Left lung (tissue), 10 donors: Measurements from ENCODE around the gene TIAL1. TPM values are rescaled to one million over a fixed set of nuclear protein-coding genes. Genes with fewer than 3 reads are reported as not detected.

Source experiments
- ATAC-seq: fragments of 200-7000 bp; cut with Tn5 transposase; one replicate; pipeline ENCODE4 v1.9.1; 2020; ENCODE audit warnings: moderate library complexity
- DNase-seq, 4 donors: peaks; one replicate each; pipeline ENCODE4 v3.0.0-alpha.2; 2013 to 2020
- H3K27ac ChIP-seq, 2 donors: fragments of 200-600 bp; sonication (generic) in 1 of 2; one replicate each; pipeline versions ENCODE4 v1.5.0 to v1.8.0; 2020 to 2021
- H3K27me3 ChIP-seq, 2 donors: fragments of 200-600 bp; sonication (generic) in 1 of 2; one replicate each; pipeline versions ENCODE4 v1.5.0 to v1.8.0; 2020 to 2021
- H3K36me3 ChIP-seq, 2 donors: fragments of 200-600 bp; sonication (generic) in 1 of 2; one replicate each; pipeline versions ENCODE4 v1.5.0 to v1.8.0; 2020 to 2021
- H3K4me1 ChIP-seq, 2 donors: fragments of 200-600 bp; one replicate each; pipeline ENCODE4 v1.8.0; 2021
- H3K4me3 ChIP-seq, 2 donors: fragments of 200-600 bp; sonication (generic) in 1 of 2; one replicate each; pipeline versions ENCODE4 v1.5.0 to v1.8.0; 2020 to 2021; ENCODE audit warnings: mild to moderate bottlenecking in 1 of 2
- H3K9me3 ChIP-seq, 2 donors: fragments of 200-600 bp; sonication (generic) in 1 of 2; one replicate each; pipeline versions ENCODE4 v1.5.0 to v1.8.0; 2020 to 2021
- CTCF ChIP-seq, 2 donors: fragments of 200-600 bp; sonication (generic) in 1 of 2; IDR thresholded peaks; one replicate each; pipeline versions ENCODE4 v1.5.0 to v1.8.0; 2021; ENCODE audit warnings: antibody characterized with exemption in 2 of 2
- intact Hi-C, 2 donors: fragments of 100-400 bp; cut with DNase I; formaldehyde crosslinking; loops; one replicate each; pipeline versions ENCODE4 v1.11.2 to v1.14.2; 2022
- polyA plus RNA-seq, 6 donors: library from polyadenylated mRNA; unstranded; fragments of 120-200 nt; gene quantifications; one replicate each; pipeline ENCODE4 v1.2.1, GENCODE V29; 2013; ENCODE audit not compliant: insufficient read length in 6 of 6
- total RNA-seq, 2 donors: library from RNA; stranded (reverse); fragmentation: NEBNext Ultra II Directional; extraction: Animal tissue kit (Norgen Biotek cat#: 25700); gene quantifications; one replicate each; pipeline ENCODE4 v1.2.1, GENCODE V29; 2021
- donor health status: DM: no; HTN: yes; CAD: no.
- donor health status: DM: no; HTN: no; CAD: no.

TIAL1 gene
- total and polyA plus RNA-seq, 8 donors, result 101 to 214 (median 198) TPM

- Histone ChIP-seq H3K27me3 (no peaks in the 10 kb centered on the region), H3K4me3 (no peak overlapping the region), H3K27ac (no peak overlapping the region), H3K36me3 (no peaks in the 10 kb centered on the region), H3K4me1 (no peaks in the 10 kb centered on the region), H3K9me3 (peaks cover 0 to 14% of the 10 kb centered on the region in 2 donors)
- ATAC-seq, result no peak
- intact Hi-C loops, result no loop called here
- DNase-seq, result no peak
- TF ChIP-seq CTCF (IDR thresholded peaks at IDR 0.05), result no peak
Observed at GRCh38 chr10:119643306-119644204, 46.8 kb upstream of the TIAL1 start.

GRCh38 chr10:119642556-119643111, 45.9 kb upstream of the TIAL1 start:
- TF ChIP-seq CTCF (IDR thresholded peaks at IDR 0.05), result no peak
- Histone ChIP-seq H3K4me3 (no peak overlapping the region), H3K27ac (no peak overlapping the region), H3K9me3 (peaks cover 0 to 14% of the 10 kb centered on the region in 2 donors), H3K36me3 (no peaks in the 10 kb centered on the region), H3K4me1 (no peaks in the 10 kb centered on the region), H3K27me3 (no peaks in the 10 kb centered on the region)
- intact Hi-C loops, result no loop called here
- DNase-seq (no peak), ATAC-seq (no peak)

- intact Hi-C loops, result no loop called here
- no peak overlapping the region for H3K27ac ChIP-seq
- no peak for ATAC-seq
- no peaks in the 10 kb centered on the region for H3K36me3 ChIP-seq
- TF ChIP-seq CTCF (IDR thresholded peaks at IDR 0.05), result no peak
- H3K27me3 ChIP-seq, result no peaks in the 10 kb centered on the region
- peaks cover 0 to 14% of the 10 kb centered on the region in 2 donors for H3K9me3 ChIP-seq
- H3K4me3 ChIP-seq, result no peak overlapping the region
- DNase-seq, result no peak
- no peaks in the 10 kb centered on the region for H3K4me1 ChIP-seq
Observed at GRCh38 chr10:119640875-119641526, 44.2 kb upstream of the TIAL1 start.

- H3K4me3 ChIP-seq, result no peak overlapping the region
- intact Hi-C loops, result no loop called here
- ATAC-seq (no peak), DNase-seq (no peak)
- H3K4me1 ChIP-seq, result no peaks in the 10 kb centered on the region
- no peak for TF ChIP-seq CTCF (IDR thresholded peaks at IDR 0.05)
- no peaks in the 10 kb centered on the region for H3K36me3 ChIP-seq
- no peak overlapping the region for H3K27ac ChIP-seq
- peaks cover 0 to 13% of the 10 kb centered on the region in 2 donors for H3K9me3 ChIP-seq
- H3K27me3 ChIP-seq, result no peaks in the 10 kb centered on the region
Observed at GRCh38 chr10:119640384-119640783, 43.6 kb upstream of the TIAL1 start.

- DNase-seq (no peak), ATAC-seq (no peak)
- Histone ChIP-seq H3K9me3 (no peaks in the 10 kb centered on the region), H3K36me3 (no peaks in the 10 kb centered on the region), H3K4me1 (no peaks in the 10 kb centered on the region), H3K27ac (no peak overlapping the region), H3K27me3 (no peaks in the 10 kb centered on the region), H3K4me3 (no peak overlapping the region)
- no peak for TF ChIP-seq CTCF (IDR thresholded peaks at IDR 0.05)
- intact Hi-C loops, result no loop called here
Observed at GRCh38 chr10:119638982-119639381, 42.2 kb upstream of the TIAL1 start.
